SIG-M5 treated with dmso at 0.1 percent for 504 hours (cell line): ENCODE results near the gene GANAB.
"Not testable (repeated sequence)": the region's sequence is repeated elsewhere in the genome, so short reads cannot be mapped to it uniquely, and the experiment has no call there.

Experiments
- DNase-seq: peaks from one replicate; lab custom pipeline; 2025; ENCODE audit not compliant: unreplicated experiment; lab: John Stamatoyannopoulos, UW

GANAB gene

GRCh38 chr11:62667460-62667859, 21.0 kb upstream of the GANAB start:
- no peak for DNase-seq

- DNase-seq, result no peak
Measured at GRCh38 chr11:62666259-62666926, 20.0 kb upstream of the GANAB start.

- peak; percentile 67 for DNase-seq
Measured at GRCh38 chr11:62665599-62666258, 19.3 kb upstream of the GANAB start.

GRCh38 chr11:62665075-62665598, 18.7 kb upstream of the GANAB start, which contains the start of the genes C11orf98 and CSKMT:
Gene C11orf98, minus strand, starts transcription at chr11:62665210. Its CDS starts 41 bp downstream, at chr11:62665169.
Gene CSKMT, plus strand, starts transcription at chr11:62665312. Its CDS starts 568 bp downstream, at chr11:62665880.
- peak; percentile 91 for DNase-seq

- peak; percentile 70 for DNase-seq
Measured at GRCh38 chr11:62664405-62665074, 18.1 kb upstream of the GANAB start.

- DNase-seq, result peak; percentile 33
Measured at GRCh38 chr11:62656796-62657429, 10.5 kb upstream of the GANAB start.

- no peak for DNase-seq
Measured at GRCh38 chr11:62654297-62654696, 7.9 kb upstream of the GANAB start.

GRCh38 chr11:62652161-62653006, 6.0 kb upstream of the GANAB start:
- DNase-seq, result no peak

- not testable (repeated sequence) for DNase-seq
Measured at GRCh38 chr11:62650283-62650682, 3.9 kb upstream of the GANAB start.

GRCh38 chr11:62649486-62649885, 3.1 kb upstream of the GANAB start:
- DNase-seq, result no peak

- no peak for DNase-seq
Measured at GRCh38 chr11:62648967-62649364, 2.6 kb upstream of the GANAB start.

GRCh38 chr11:62648185-62648966, 2.0 kb upstream of the GANAB start:
- no peak for DNase-seq

GRCh38 chr11:62647609-62648005, 1.2 kb upstream of the GANAB start:
- no peak for DNase-seq

GRCh38 chr11:62646825-62647608, 604 bp upstream of the GANAB start:
- no peak for DNase-seq

GRCh38 chr11:62645671-62645945, 805 bp downstream of the GANAB start:
- no peak for DNase-seq

GRCh38 chr11:62644220-62644619, 2.2 kb downstream of the GANAB start:
- peak; percentile 16 for DNase-seq

- DNase-seq, result no peak
Measured at GRCh38 chr11:62632492-62632891, 13.9 kb downstream of the GANAB start.

GRCh38 chr11:62627713-62628112, 18.7 kb downstream of the GANAB start:
- peak; percentile 12 for DNase-seq

GRCh38 chr11:62622476-62623089, 23.8 kb downstream of the GANAB start:
- no peak for DNase-seq
